Activated CD4-positive, CD25-positive, alpha-beta regulatory T cell treated with anti-CD3 and anti-CD28 coated beads, Interleukin-2, amount 50 U/mL, for 16 hours (primary cell): ENCODE data around the gene ATP6V0E1.
"Not testable (repeated sequence)": the region's sequence is repeated elsewhere in the genome, so short reads cannot be mapped to it uniquely, and the experiment has no call there.

ENCODE experiments used
- DNase-seq: peaks from one replicate; pipeline ENCODE4 v3.0.0-alpha.2; 2020; ENCODE audit warnings: low read depth, low spot score

The ATP6V0E1 gene

DNA sequence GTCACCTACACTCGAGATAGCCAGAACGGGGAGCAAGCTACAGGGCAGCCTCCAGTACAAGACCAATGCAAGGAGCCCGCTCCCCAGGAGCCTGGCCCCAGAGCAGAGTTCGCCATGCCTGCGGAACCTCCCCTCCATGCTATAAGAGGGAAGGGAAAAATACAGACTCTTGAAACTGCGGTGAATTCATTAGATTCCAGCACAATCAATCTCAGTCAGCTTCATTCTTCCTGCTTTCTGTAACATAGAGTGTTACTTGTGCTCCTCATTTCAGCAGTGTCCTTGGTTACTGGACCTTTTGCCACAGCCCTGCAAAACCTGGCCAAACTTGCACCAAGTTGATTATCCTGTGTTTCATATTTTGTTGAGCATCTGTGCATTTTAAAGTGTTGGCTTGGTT, 50.4 kb downstream of the ATP6V0E1 start:
- no peak for DNase-seq

- DNase-seq, result no peak
Observed at GRCh38 chr5:173035904-173036707, 52.5 kb downstream of the ATP6V0E1 start.

- no peak for DNase-seq
Observed at GRCh38 chr5:173039188-173039587, 55.6 kb downstream of the ATP6V0E1 start.

DNA sequence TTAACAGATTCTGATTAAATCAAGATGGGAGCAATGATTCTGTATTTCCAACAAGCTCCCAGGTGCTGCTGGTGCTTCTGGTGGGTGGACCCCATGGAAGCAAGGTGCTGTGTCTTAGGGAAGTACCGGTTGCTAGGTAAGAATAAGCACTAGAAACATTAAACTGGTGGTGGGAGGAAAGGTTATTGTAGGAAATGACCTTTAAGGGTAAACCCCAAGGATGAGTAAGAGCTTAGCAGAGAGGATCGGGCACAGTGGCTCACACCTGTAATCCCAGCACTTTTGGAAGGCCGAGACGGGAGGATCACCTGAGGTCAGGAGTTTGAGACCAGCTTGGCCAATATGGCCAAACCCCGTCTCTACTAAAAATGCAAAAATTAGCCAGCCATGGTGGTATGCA, 56.4 kb downstream of the ATP6V0E1 start:
- no peak for DNase-seq

DNA sequence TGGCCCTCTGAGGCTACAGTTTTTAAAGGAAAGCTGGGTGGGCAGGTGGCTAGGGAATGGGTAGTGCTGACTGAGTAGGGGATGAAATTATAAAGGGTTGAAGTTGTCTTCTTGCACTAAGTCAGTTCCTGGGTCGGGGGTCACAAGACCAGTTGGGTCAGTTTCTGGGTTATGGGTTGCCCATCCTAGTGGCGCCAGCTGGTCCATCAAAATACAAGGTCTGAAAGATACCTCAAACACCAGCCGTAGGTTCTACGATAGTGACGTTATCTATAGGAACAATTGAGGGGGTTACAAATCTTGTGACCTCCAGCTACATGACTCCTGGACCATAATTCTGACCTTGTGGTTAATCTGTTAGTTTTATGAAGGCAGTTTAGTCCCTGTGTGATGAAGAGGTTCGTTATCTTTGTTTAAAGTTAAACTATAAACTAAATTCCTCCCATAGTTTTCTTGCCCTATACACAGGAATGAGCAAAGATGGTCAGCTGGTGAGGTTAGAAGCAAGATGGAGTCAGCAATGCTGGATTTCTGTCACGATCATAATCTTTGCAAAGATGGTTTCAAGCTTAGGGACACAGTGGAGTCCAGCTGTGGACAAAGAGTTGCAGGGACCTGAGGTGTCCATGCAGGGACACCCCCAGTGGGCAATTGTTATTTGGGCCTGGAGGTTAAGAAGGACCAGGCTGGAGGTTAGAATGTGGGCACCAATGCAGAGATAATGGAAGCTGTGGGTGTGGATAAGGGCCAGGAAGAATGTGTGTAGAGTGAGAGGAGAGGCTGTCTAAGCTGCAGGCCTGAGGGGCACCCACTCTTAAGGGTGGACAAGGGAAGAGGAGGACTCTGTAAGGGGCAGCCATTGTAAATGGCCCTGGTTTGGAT, 58.6 kb downstream of the ATP6V0E1 start:
- DNase-seq, result no peak

DNA sequence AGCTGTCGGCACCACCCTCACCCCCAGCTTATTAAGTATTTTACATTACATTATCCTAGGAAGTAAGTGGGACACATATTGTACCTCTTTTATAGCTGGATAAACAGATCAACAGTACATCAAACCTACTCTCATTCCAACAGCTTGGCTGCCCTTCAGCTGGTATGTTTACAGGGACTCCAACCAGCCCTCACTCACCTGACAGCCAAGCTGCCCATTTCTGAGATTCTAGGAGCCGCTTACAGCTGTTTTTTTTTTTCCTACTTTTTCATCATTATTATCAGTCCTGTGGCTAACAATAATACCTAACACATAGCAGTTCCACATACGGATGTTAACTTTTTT, 59.2 kb downstream of the ATP6V0E1 start:
- DNase-seq, result no peak

DNA sequence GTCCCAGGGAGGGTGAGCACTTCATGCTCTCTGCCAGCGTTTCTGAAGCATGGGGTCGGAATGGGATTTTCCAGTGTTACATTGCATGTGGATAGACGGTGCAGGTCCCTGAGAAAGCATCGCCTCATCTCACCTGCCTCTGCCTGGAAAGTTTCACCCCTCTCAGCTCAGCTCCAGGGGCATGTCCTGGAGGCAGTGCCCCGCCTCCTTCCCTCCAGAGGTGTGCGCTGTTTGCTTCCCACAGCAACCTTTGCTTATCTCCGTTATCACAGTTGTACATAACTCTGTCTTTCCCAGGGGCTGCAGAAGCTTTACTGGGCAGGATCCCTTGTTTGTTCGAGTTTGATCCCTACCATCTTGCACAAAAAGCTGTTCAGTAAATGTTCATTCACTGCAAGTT, 61.9 kb downstream of the ATP6V0E1 start:
- DNase-seq, result no peak

DNA sequence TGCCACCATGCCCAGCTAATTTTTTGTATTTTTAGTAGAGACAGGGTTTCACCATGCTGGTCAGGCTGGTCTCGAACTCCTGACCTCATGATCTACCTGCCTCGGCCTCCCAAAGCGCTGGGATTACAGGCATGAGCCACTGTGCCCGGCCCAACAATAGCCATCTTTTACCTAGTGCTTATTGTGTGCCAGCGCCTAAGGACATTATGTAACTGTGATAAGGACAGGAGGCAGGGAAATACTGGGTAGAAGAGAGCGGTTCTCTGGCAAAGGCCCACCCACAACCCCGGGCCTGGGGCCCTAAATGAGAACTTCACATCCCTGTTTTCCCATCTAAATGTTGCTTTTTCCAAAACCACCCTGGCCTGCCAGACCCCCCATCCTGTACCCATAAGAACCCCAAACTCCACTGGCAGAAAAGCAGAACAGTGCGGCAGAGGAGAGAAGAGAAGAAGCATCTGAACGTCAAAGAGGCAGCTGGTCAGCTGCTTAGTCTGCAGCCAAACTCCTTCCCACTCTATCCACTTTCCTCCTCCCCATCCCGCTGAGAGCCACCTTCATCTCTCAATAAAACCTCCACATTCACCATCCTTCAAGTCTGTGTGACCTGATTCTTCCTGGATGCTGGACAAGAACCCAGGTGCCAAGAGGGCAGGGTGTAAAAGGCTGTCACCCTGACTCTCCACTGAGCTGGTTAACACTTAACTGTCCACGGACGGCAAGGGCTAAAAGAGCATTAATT, 63.7 kb downstream of the ATP6V0E1 start:
- not testable (repeated sequence) for DNase-seq

DNA sequence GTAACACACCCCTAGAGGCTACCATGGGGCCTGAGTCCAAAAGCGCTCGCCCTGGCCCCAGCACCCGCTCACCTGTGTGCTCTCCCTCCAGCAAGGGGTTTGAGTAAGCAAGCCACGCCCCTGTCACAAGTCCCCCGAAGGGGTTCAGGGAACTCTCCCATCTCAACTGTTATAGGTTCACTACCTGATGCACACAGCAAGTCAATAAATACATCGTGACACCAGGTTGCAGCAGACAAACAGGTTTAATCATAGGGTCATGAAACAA, 64.2 kb downstream of the ATP6V0E1 start:
- DNase-seq, result no peak

DNA sequence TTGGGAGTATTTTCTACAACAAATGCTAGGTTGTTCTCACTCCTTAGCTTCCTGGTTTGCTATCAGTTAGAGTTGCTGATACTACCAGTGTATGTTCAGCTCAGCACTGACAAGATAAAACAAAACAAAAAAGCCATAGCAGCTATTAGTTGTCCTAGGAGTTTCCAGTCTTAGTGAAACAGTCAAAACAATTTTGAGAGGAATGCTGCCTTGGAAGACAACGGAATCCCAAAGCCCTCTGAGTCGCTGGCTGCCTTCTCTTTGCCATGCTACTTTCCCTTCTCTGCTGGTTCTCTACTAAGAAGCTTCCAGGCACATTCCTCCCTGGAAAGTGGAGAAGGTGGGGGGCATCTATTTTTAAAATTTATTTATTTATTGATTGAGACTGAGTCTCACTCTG, 67.2 kb downstream of the ATP6V0E1 start:
- DNase-seq, result no peak

DNA sequence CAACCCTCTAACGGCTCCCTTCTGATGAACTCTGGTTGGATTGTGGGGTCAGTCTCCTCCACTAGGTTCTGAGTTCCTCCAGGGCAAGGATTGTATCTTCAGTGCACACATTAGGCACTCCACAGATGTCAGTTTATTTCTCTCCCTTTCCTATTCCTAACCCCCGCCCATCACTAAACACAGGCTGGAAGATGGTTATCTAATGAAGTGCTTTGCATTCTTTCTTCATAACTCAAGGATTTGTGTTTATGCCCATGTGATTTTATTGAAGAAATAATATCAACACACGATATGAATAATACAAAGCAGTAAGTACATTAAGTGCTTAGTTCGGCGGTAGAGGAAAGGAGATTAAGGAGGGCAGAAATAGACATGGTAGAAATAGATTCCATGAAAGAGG, 68.2 kb downstream of the ATP6V0E1 start:
- no peak for DNase-seq

DNA sequence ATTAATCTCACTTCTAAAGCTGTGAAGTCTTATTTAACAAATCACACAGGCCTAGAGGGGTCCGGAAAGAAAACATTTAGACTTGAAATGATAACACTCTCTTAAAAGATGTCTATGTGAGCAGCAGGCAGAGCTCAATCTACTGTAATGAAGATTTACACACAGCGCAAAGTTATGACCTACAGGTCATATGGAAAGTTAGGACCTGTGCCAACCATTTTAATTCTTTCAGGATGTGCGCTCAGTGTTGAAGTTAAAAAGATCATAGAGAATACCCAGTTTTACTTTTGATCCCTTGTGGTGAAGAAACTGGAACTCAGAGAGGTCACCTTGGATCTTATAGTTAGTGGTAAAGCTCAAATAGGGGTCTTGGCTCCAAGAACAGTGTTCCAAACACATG, 69.5 kb downstream of the ATP6V0E1 start:
- DNase-seq, result no peak

- DNase-seq, result no peak
Observed at GRCh38 chr5:173055042-173055721, 71.6 kb downstream of the ATP6V0E1 start.

GRCh38 chr5:173055722-173055982, 72.1 kb downstream of the ATP6V0E1 start:
- no peak for DNase-seq

GRCh38 chr5:173055983-173056782, 72.6 kb downstream of the ATP6V0E1 start, which contains the start of gene CREBRF:
TSS of gene CREBRF (plus strand) at chr5:173056352. CDS start at chr5:173080776, 24,424 bp downstream.
- peak; percentile 96 for DNase-seq

- DNase-seq, result no peak
Observed at GRCh38 chr5:173056783-173057061, 73.2 kb downstream of the ATP6V0E1 start.

GRCh38 chr5:173057062-173057924, 73.7 kb downstream of the ATP6V0E1 start:
- DNase-seq, result peak; percentile 98

DNA sequence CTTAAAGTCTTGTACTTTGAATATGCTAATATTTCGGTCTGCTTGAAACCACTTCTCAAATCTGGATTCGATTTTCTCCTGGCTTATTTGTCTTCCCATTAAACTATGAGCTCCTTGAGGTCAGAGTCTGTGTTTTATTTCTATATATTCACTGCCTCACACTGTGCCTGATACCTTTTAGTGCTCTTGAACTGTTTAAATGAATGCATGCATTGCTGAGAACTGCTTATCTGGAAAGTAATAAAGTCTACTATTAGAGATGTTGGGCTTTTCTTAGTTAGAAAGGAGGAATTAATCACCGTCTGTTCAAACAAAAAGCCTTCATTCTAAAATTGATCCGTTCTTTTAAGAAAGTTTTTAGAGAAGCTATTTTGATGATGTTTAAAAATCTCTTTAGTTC, 78.6 kb downstream of the ATP6V0E1 start:
- no peak for DNase-seq

DNA sequence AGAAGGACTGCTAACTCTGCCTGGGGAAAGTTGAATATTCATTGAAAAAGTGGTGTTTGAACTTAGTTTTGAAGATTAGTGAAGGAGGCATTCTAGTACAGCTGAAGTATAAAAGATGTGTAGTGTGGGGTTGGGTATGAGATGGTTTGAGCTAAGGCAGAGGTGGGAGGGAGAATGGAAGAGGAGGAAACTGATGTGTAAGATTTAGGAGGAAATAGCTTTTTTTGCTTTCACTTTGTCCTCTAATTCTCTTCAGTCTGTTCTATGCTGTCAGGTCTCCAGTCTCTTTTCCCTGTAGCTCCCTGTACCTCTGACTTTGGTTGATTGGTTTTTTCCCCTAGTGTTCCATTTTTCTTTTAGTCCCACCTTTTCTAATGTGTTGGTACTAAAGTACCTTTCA, 81.6 kb downstream of the ATP6V0E1 start:
- no peak for DNase-seq

DNA sequence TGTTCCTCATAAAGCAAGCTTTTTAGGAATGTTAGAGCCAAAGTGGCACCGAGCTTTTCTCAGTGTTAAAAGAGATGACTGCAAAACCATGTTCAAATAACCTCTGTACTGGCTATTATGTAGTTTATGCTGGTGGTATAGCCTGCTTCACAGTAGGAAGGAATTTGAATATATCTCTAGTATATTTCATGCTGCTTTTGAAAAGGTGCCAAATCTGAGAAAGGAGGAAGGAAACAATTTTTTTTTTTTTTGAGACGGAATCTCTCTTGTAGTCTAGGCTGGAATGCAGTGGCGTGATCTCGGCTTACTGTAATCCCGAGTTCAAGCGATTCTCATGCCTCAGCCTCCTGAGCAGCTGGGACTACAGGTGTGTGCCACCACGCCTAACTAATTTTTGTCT, 86.1 kb downstream of the ATP6V0E1 start:
- DNase-seq, result no peak
